GM20000 (cell line): ENCODE results near the gene GRAMD1A.
"Not testable (repeated sequence)": the region's sequence is repeated elsewhere in the genome, so short reads cannot be mapped to it uniquely, and the experiment has no call there.

Source experiments
- DNase-seq: peaks from one replicate; pipeline ENCODE4 v3.0.0; 2012; ENCODE audit warnings: low spot score
- TF ChIP-seq, protein P1 (sequence below): IDR thresholded peaks from 2 replicates; pipeline ENCODE4 v1.5.1; 2012; ENCODE audit warnings: mild to moderate bottlenecking, control low read depth; ENCODE audit errors: extremely low read depth, missing control alignments

The GRAMD1A gene

DNA sequence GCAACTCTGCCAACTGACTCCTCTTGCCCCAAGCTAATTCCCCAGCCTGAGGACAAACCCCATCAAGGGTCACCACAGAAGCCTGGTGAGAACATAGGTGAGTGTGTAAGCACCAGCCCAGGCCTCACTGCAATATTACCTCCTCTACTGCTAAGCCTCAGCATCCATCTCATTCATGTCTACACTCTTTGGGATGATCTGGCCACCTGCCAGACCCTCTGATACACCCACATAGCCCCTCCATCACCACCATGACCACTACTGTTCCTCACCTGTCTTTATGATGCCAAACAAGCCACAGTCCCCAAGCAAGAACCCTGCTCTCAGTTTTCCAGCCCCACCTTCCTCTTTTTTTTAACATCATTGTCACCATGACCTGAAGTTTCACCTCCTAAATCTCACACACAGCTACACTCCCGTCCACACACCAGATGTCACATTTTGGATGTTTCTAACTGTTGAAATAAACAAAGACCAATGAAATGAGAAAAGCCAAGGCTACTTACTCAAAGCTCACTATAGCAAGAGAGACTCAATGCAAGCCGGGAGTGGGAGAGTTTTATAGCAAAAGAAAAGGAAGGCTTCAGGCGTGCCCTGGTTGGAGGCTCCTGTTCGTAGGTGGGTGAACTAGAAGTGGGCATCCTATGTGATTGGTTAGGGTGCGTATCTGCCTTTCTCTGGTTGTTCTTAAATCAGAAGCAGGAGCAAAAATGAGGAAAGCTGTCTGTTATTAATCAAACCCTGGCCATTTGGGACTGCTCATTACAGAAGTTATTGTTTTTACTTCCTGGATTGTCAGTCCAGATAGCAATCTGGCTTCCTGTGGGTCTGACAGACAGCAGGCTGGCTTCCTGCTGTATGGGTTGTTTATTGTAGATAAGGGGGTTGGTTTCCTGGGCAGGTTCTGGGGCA, 38.1 kb upstream of the GRAMD1A start:
- TF ChIP-seq, protein P1, sequence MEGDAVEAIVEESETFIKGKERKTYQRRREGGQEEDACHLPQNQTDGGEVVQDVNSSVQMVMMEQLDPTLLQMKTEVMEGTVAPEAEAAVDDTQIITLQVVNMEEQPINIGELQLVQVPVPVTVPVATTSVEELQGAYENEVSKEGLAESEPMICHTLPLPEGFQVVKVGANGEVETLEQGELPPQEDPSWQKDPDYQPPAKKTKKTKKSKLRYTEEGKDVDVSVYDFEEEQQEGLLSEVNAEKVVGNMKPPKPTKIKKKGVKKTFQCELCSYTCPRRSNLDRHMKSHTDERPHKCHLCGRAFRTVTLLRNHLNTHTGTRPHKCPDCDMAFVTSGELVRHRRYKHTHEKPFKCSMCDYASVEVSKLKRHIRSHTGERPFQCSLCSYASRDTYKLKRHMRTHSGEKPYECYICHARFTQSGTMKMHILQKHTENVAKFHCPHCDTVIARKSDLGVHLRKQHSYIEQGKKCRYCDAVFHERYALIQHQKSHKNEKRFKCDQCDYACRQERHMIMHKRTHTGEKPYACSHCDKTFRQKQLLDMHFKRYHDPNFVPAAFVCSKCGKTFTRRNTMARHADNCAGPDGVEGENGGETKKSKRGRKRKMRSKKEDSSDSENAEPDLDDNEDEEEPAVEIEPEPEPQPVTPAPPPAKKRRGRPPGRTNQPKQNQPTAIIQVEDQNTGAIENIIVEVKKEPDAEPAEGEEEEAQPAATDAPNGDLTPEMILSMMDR: no peak
- DNase-seq: no peak

DNA sequence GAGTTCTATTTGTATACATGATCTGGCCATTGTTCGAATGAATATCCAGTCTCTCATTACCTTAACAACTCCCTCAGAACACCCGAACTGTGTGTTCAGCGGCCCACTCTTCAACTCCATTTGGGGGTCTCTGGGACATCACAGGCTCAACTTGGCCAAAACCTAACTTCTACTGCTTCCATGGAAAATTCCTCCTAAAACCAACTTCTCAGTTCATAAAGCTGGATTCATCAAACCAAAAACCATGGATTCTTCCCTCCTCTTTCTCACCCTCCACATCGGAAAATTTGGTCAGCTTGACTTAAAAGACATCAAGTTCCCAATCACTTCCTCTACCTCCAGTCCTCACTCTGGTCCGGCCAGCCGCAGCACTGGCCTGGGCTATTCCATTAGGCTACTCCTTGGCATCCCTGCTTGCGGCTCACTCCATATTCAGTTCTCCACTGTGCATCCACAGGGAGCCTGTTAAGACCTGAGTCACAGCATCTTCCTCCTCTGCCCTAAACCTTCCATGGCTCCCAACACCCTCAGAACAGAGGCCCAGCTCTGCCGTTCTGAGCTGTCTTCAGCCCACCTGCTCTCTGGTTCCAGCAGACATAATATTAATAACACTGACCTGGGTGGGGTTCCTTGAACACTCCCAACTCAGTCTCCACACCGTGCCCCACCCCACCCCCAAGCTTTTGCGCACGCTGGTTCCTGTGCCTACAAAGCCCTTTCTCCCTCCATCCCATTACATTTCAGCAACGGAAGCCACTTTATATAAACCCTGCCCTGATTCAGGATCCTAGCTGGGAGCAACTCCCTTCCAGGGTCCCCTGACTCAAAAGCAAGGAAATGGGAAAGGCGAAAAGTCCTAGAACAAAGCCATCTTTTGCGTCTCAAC, 37.2 kb upstream of the GRAMD1A start:
- DNase-seq: peak; percentile 36
- TF ChIP-seq, protein P1: no peak

DNA sequence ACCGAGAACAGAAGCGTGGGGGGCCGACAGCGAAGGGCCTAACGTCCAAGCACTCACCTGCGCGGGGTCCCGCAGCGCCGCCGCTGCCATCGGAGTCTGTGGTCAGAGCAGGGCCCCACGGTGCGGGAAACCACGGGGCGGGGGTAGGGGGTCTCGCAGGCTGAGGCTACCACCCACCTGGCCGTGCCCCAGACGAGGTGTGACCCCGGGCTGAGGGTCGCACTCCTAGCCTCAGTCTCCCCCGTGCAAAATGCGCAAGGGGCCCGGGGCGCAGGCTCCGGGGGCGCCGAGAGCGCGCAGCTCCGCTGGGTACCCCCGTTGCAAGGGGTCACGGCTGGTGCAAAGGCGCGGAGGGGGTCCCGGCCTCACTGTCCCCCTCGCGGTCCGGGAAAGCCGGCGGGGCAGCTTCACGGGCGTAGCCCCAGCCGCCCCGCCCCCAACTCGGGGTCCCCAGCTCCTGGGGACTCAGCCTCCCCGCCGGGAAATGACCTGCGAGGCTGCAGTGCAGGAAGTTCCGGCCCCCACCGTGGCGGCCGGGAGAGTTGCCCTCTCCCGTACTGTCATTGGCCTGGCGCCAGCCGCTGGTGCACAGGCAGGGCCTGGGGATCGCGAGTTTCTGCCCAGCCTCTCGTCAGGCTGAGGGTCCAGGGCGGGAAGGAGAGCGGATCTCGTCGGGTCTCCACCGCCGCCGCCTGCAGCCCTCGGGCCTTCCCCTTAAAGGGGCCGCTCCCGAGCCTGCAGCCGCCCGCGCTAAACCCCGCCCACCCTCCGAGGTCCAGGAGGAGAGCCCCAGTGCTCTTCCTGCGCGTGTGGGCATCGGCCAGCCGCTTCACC, 36.3 kb upstream of the GRAMD1A start, which contains the start of gene ZNF792:
ZNF792 (minus strand) TSS at position 657 of the 834 bp plus-strand sequence; CDS start at position 90, 567 bp downstream.
- DNase-seq: peak; percentile 85
- TF ChIP-seq, protein P1: no peak

DNA sequence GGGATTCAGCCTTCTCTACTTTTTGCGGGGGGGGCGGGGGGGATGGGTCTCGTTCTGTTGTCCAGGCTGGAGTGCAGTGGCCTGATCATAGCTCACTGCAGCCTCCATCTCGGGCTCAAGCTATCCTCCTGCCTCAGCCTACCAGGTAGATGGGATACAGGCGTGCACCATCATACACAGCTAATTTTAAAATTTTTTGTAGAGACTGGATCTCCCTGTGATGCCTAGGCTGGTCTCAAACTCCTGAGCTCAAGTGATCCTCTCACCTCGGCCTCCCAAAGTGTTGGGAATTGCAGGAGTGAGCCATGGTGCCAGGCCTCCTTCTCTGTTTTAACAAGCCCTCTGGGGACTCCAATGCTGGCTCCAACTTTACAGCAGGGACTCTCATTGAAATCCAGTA, 35.5 kb upstream of the GRAMD1A start:
- TF ChIP-seq, protein P1: no peak
- no peak for DNase-seq

DNA sequence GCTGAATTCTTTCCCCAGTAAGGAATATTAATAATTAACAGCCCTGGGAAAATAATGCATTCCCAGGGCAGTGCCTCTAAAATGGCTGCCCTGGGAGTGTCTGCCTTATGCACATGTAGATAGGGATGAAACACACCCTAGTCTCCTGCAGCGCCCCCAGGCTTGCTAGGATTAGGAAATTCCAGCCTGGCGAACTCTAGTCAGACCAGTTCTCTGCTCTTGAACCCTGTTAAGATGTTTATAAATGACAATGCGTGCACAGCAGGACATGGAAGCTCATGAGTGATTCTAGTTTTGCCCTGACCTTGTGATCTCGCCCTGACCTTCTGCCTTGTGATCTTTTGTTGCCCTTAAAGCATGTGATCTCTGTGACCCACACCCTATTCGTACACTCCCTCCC, 34.6 kb upstream of the GRAMD1A start:
- not testable (repeated sequence) for DNase-seq

DNA sequence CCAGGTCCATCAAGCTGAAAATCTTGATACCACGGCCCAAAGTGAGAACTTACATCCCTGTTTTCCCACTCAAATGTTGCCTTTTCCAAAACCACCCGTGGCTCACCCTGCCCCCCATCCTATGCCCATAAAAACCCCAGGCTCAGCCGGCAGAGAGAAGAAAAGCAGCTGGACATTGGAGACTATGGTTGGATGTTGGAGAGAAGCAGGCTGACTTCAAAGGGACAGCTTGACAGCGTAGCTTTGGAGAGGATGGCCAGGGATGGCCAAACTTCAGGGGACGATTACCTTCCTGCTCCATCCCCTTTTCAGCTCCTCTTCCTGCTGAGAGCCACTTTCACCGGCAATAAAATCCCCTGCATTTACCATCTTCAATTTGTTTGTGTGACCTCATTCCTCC, 32.6 kb upstream of the GRAMD1A start:
- TF ChIP-seq, protein P1: no peak
- DNase-seq: no peak

DNA sequence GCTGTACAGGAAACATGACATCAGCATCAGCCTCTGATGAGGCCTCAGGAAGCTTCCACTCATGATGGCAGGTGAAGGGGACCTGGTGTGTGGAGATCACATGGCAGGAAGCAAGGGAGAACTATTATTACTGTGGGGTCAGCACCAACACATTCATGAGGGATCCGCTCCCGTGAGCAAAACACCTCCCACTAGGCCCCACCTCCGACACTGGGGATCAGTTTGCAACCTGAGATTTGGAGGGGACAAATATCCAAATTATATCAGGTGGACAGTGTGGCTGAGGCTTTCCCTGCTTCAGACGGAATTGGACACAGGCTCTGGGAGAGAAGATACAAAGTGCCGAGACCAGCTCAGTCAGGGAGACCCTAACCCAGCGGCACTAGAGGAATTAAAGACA, 30.4 kb upstream of the GRAMD1A start:
- TF ChIP-seq, protein P1: no peak
- DNase-seq: no peak

DNA sequence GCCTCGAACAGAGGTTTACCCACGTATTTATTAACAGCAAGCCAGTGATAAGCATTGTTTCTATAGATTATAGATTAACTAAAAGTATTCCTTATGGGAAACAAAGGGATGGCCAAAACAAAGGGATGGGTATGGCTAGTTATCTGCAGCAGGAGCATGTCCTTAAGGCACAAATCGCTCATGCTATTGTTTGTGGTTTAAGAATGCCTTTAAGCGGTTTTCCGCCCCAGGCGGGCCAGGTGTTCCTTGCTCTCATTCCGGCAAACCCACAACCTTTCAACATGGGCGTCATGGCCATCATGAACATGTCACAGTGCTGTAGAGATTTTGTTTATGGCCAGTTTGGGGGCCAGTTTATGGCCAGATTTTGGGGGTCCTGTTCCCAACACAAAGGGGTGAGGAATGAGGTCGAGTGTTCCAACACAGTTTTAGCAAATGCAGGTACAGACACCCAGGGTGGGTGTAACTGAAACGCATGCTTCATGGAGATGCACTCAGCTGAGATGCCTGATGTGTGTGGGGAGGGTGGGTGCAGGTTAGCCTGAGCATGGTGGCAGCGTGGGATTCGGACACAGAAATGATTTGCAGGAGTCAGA, 29.8 kb upstream of the GRAMD1A start:
- not testable (repeated sequence) for DNase-seq
